A673 (cell line): ENCODE measurements around the gene TFAP2D.

ENCODE experiments used
- EZH2 ChIP-seq: fragments of 200-600 bp; sonication (generic); IDR thresholded peaks from 2 replicates; pipeline ENCODE4 v1.6.1; 2017; ENCODE audit warnings: borderline replicate concordance, low read depth, mild to moderate bottlenecking, mixed read lengths, antibody characterized with exemption, low read length; ENCODE audit not compliant: poor library complexity, severe bottlenecking
- TF ChIP-seq, protein P1 (sequence below): fragments of 300-800, 200-600 bp; sonication (generic); conservative IDR thresholded peaks from 2 replicates; pipeline ENCODE4 v1.5.1; 2017; ENCODE audit warnings: low read depth, mild to moderate bottlenecking, antibody characterized with exemption, low read length, moderate library complexity, mixed read lengths

DNA sequence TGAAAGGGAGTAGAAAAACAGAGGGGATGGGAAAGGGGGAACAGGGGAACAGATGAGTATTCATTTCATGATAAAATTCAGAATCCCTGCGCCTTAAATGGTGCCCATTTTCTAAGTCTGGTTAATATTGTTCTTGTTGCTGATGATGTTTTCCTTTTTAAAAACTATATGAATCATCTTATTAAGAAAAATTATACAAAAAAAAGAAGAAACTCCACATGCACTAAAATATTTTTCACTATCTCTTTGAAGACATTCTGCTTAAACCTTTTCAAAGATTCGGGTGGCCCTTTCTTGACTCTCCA lies 104.3 kb downstream of the TFAP2D start:
- TF ChIP-seq, protein P1, sequence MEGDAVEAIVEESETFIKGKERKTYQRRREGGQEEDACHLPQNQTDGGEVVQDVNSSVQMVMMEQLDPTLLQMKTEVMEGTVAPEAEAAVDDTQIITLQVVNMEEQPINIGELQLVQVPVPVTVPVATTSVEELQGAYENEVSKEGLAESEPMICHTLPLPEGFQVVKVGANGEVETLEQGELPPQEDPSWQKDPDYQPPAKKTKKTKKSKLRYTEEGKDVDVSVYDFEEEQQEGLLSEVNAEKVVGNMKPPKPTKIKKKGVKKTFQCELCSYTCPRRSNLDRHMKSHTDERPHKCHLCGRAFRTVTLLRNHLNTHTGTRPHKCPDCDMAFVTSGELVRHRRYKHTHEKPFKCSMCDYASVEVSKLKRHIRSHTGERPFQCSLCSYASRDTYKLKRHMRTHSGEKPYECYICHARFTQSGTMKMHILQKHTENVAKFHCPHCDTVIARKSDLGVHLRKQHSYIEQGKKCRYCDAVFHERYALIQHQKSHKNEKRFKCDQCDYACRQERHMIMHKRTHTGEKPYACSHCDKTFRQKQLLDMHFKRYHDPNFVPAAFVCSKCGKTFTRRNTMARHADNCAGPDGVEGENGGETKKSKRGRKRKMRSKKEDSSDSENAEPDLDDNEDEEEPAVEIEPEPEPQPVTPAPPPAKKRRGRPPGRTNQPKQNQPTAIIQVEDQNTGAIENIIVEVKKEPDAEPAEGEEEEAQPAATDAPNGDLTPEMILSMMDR: no peak
- TF ChIP-seq EZH2: no peak
